Suprapubic skin (tissue), 4 donors: Measurements from ENCODE around the gene ZFAND3. TPM values are rescaled to one million over a fixed set of nuclear protein-coding genes. Genes with fewer than 3 reads are reported as not detected.

ENCODE experiments used
- DNase-seq, 2 donors: peaks; one replicate each; pipeline ENCODE4 v3.0.0-alpha.2; 2019; ENCODE audit warnings: low spot score in 2 of 2
- H3K27ac ChIP-seq: fragments of 200-600 bp; sonication (generic); one replicate; pipeline ENCODE4 v1.5.1; 2019
- H3K27me3 ChIP-seq: fragments of 200-600 bp; sonication (generic); one replicate; pipeline ENCODE4 v1.5.1; 2019
- H3K36me3 ChIP-seq: fragments of 200-600 bp; sonication (generic); one replicate; pipeline ENCODE4 v1.5.1; 2019
- H3K4me1 ChIP-seq: fragments of 200-600 bp; sonication (generic); one replicate; pipeline ENCODE4 v1.5.1; 2019
- H3K4me3 ChIP-seq: fragments of 200-600 bp; sonication (generic); one replicate; pipeline ENCODE4 v1.5.1; 2019; ENCODE audit warnings: mild to moderate bottlenecking
- H3K9me3 ChIP-seq: fragments of 200-600 bp; sonication (generic); one replicate; pipeline ENCODE4 v1.5.1; 2019
- CTCF ChIP-seq, 2 donors: fragments of 200-600 bp in 1 of 2; fragments of 450-650 bp in 1 of 2; sonication (generic) in 1 of 2; IDR thresholded peaks; one replicate each; pipeline ENCODE4 v1.5.1; 2016 to 2019; ENCODE audit warnings: antibody characterized with exemption in 2 of 2, mild to moderate bottlenecking in 1 of 2, moderate library complexity in 1 of 2
- EP300 ChIP-seq: sonication (generic); formaldehyde crosslinking; IDR thresholded peaks from one replicate; pipeline ENCODE4 v1.6.1; 2017; ENCODE audit warnings: antibody characterized with exemption
- POLR2A ChIP-seq, 2 donors: fragments of 450-650 bp; IDR thresholded peaks; one replicate each; pipeline ENCODE4 v1.6.1; 2017; ENCODE audit warnings: antibody characterized with exemption in 2 of 2, mild to moderate bottlenecking in 2 of 2, moderate library complexity in 2 of 2
- POLR2AphosphoS5 ChIP-seq, 3 donors: sonication (generic); formaldehyde crosslinking; IDR thresholded peaks; one replicate each; pipeline ENCODE4 v1.6.1; 2017; ENCODE audit warnings: antibody characterized with exemption in 3 of 3
- WGBS: methylation state at CpG from one replicate; pipeline ENCODE4 v1.1.5; 2018; 5-methylcytosine and 5-hydroxymethylcytosine counted together
- total RNA-seq, 4 donors: library from RNA; depleted of rRNA; stranded (reverse); fragments of >200 nt; gene quantifications; one replicate each; pipeline ENCODE4 v1.1.0, GENCODE V29; 2016

The ZFAND3 gene
- total RNA-seq, 4 donors from 2014 or later = 31.1 to 41.0 (median 36.3) TPM

- no peak for TF ChIP-seq POLR2A (IDR thresholded peaks at IDR 0.05)
- TF ChIP-seq CTCF (IDR thresholded peaks at IDR 0.05) = no peak
- TF ChIP-seq EP300 = no peak
- no peak for TF ChIP-seq POLR2AphosphoS5 (IDR thresholded peaks at IDR 0.05)
- Histone ChIP-seq H3K27me3 (no peaks in the 10 kb centered on the region), H3K4me3 (no peak overlapping the region), H3K9me3 (no peaks in the 10 kb centered on the region), H3K27ac (no peak overlapping the region), H3K4me1 (peaks cover 4% of the 10 kb centered on the region), H3K36me3 (no peaks in the 10 kb centered on the region)
- 85% methylated on average over 13 of the region's 13 CpGs for WGBS
- no peak for DNase-seq
Measured at GRCh38 chr6:38168126-38168525, 348.6 kb downstream of the ZFAND3 start.

DNA sequence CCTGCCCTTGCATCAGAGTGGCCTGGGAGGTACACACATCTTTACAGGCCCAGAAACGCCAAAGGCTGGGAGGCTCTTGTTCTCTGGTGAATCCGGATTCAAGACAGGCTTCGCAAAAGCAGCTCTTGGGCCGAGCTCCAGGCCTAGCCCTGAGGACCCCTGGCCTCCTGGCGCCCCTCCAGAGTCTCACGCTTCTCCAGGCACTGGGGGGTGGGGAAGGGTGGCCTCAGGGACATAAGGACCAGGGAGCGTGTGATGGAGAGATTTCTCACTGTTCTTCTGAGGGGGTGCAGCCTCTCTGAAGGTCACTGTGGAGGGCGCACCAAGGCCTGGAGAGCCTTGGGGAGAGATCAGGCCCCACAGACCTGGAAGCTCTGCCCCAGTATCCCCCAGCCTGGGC, 349.2 kb downstream of the ZFAND3 start:
- DNase-seq = no peak
- H3K36me3 ChIP-seq = peaks cover 5% of the 10 kb centered on the region
- no peak overlapping the region for H3K4me3 ChIP-seq
- H3K9me3 ChIP-seq = no peaks in the 10 kb centered on the region
- TF ChIP-seq POLR2A (IDR thresholded peaks at IDR 0.05) = no peak
- no peaks in the 10 kb centered on the region for H3K27me3 ChIP-seq
- peaks cover 4% of the 10 kb centered on the region for H3K4me1 ChIP-seq
- H3K27ac ChIP-seq = no peak overlapping the region
- 96% methylated on average over 4 of the region's 8 CpGs for WGBS

DNA sequence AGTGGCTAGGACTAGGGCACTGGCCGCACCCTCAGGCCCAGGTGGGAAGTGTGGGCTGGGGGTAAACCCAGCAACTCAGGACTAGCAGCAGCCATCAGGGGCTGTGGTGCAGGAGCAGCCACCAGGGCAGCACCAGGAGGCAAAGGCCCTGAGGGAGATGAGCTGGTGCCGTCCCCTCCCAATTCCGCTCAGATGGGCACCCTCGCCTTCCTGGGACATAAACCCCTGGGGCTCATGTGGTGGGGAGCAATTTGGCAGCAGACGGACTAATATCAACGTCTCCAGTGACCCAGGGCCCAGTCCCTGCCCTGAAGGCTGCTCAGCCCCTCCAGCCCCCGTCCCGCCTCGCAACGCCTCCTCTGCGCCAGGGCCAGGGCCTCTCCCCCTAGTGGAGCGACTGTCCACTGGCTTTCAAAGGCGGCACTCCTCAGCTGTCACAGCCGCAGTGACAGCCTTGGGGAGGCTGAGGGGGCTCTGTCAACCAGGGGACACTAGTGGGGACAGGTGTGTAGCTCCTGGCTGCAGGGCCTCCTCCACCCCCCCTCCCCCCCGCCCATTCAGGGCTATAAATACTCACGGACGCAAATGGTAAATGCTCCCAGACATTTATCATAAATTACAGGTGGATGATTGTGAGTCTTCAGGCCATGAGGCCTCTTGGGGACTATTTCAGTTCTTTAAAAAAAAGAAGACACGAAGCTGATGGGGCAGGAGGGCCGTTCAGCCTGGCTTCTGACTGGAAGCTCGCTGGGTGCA, 349.9 kb downstream of the ZFAND3 start:
- 76% methylated on average over 6 of the region's 20 CpGs for WGBS
- H3K27me3 ChIP-seq = no peaks in the 10 kb centered on the region
- no peak overlapping the region for H3K27ac ChIP-seq
- no peak for DNase-seq
- H3K9me3 ChIP-seq = no peaks in the 10 kb centered on the region
- no peak overlapping the region for H3K4me3 ChIP-seq
- TF ChIP-seq POLR2A (IDR thresholded peaks at IDR 0.05) (no peak), EP300 (no peak), CTCF (IDR thresholded peaks at IDR 0.05) (no peak), POLR2AphosphoS5 (IDR thresholded peaks at IDR 0.05) (no peak)
- H3K36me3 ChIP-seq = peaks cover 10% of the 10 kb centered on the region
- peaks cover 4% of the 10 kb centered on the region for H3K4me1 ChIP-seq

GRCh38 chr6:38169977-38170526, 350.5 kb downstream of the ZFAND3 start:
- no peak overlapping the region for H3K4me3 ChIP-seq
- no peak for TF ChIP-seq CTCF (IDR thresholded peaks at IDR 0.05)
- TF ChIP-seq POLR2A (IDR thresholded peaks at IDR 0.05) = no peak
- no peak for TF ChIP-seq POLR2AphosphoS5 (IDR thresholded peaks at IDR 0.05)
- no peak for TF ChIP-seq EP300
- no peak for DNase-seq
- H3K36me3 ChIP-seq = peaks cover 17% of the 10 kb centered on the region
- 85% methylated on average over 16 of the region's 19 CpGs for WGBS
- H3K9me3 ChIP-seq = no peaks in the 10 kb centered on the region
- no peak overlapping the region for H3K27ac ChIP-seq
- no peaks in the 10 kb centered on the region for H3K4me1 ChIP-seq
- no peaks in the 10 kb centered on the region for H3K27me3 ChIP-seq

DNA sequence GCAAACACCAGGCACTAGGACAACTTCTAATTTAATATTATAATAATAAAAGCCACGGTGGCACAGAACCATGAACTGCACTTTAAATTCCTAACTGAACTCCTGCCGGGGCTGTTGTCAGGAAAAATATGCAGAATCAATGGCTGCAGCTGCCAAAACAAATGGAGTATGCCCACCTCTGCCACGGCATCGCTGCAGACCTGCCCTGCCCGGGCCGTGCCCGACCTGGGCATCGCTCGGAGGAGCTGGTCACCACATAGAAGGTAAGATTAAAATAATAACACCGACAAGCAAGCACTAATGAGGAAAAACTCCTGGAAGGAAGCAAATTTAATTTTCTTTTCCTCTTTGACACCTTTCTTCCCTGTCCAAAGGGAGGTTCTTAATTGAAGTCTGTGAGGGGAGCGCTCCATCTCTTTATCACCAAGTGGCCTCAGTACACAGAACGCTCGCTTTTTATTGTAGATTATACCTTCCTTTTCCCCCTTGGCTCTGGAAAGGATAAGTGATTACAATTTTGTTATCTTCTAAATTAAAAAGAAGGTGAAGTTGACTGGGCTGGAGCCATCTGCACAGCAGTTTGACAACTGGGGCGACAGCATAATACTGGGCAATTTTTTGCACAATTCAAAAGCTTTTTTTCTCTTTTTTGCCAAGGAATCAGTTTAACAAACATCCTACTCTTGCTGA, 351.3 kb downstream of the ZFAND3 start:
- no peaks in the 10 kb centered on the region for H3K4me1 ChIP-seq
- H3K36me3 ChIP-seq = peaks cover 18% of the 10 kb centered on the region
- H3K27ac ChIP-seq = no peak overlapping the region
- no peaks in the 10 kb centered on the region for H3K27me3 ChIP-seq
- no peak for DNase-seq
- WGBS = 88% methylated on average over 14 of the region's 14 CpGs
- no peak overlapping the region for H3K4me3 ChIP-seq
- TF ChIP-seq POLR2A (IDR thresholded peaks at IDR 0.05) = no peak
- no peak for TF ChIP-seq EP300
- TF ChIP-seq CTCF (IDR thresholded peaks at IDR 0.05) = no peak
- TF ChIP-seq POLR2AphosphoS5 (IDR thresholded peaks at IDR 0.05) = no peak
- no peaks in the 10 kb centered on the region for H3K9me3 ChIP-seq
